H7 (cell line): Measurements from ENCODE around the gene ZSWIM3. TPM values are rescaled to one million over a fixed set of nuclear protein-coding genes. Genes with fewer than 3 reads are reported as not detected.

Experiments
- DNase-seq: peaks from one replicate; pipeline ENCODE4 v3.0.0; 2012
- H3K27me3 ChIP-seq: 2 replicates; pipeline ENCODE4 v1.6.0; 2011; ENCODE audit warnings: mild to moderate bottlenecking, low read length; ENCODE audit not compliant: control insufficient read depth, insufficient read depth
- H3K36me3 ChIP-seq: replicated peaks from 2 replicates; pipeline ENCODE4 v1.5.1; 2011; ENCODE audit warnings: low read length; ENCODE audit not compliant: control insufficient read depth, insufficient read depth
- H3K4me3 ChIP-seq: 2 replicates; pipeline ENCODE4 v1.5.1; 2011; ENCODE audit warnings: low read depth, mild to moderate bottlenecking, control low read depth, low read length, moderate library complexity; ENCODE audit not compliant: insufficient read depth
- total RNA-seq: library from RNA; depleted of rRNA; stranded (reverse); fragments of >200 nt; shearing (Covaris generic); gene quantifications from 2 replicates; pipeline ENCODE4 v1.2.3, GENCODE V29; 2014

Gene ZSWIM3
- total RNA-seq, 1 experiment from 2014 or later = 5.7 TPM

DNA sequence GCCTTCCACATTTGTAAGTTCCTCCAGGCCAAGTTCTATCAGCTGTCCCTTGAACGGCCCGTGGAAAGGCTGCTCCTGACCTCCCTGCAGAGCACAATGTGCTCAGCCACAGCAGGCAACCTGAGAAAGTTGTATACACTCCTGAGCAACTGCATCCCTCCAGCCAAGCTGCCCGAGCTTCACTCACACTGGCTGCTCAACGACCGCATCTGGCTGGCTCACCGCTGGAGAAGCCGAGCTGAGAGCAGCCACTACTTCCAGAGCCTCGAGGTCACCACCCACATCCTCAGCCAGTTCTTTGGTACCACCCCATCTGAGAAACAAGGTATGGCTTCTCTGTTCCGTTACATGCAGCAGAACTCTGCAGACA is 25.7 kb downstream of the ZSWIM3 start:
- DNase-seq = no peak

DNA sequence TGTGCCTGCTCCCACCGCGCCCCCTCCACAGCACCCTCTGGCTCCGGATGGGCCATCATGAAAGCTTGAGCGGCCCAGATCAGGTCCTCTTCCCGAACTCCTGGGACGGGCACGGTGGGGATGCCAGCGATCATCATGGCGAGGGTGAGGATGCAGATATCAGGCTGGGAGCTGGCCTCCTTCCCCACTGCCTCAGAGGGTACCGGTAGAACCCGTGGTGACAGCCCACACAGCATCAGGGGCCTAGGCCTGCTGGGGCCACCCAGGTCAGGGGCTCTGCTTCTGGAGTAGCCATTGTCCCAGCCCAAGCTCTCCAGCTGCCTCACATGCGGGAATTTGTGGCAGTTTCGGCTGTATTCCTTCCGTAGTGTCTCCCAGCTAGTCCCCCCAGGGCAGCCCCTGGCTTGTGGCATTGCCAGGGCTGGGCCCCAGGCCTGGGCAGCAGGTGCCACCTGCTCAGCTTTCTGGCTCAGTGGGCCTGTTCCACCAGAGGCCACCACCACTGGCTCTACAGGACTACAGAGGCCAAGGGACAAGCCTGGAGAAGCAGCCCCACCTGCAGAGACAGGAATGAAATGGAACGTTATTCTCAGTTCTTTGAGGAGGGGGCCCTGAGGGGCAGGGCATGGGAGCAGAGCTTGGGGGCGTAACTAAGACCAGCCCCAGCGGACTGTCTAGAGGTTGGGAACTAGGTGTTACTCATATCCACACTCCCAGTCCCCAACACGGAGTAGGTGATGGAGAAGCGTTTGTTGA is 29.4 kb downstream of the ZSWIM3 start:
- no peak for DNase-seq
- peaks cover 16% of the 10 kb centered on the region for H3K36me3 ChIP-seq
- no peak overlapping the region for H3K4me3 ChIP-seq
- H3K27me3 ChIP-seq = no peaks in the 10 kb centered on the region; the same call in 1 of the 2 replicates

More for the DNA sequence above, 25.7 kb downstream of the ZSWIM3 start:
- Histone ChIP-seq H3K36me3 (peaks cover 15% of the 10 kb centered on the region), H3K4me3 (no peak overlapping the region), H3K27me3 (no peaks in the 10 kb centered on the region)

DNA sequence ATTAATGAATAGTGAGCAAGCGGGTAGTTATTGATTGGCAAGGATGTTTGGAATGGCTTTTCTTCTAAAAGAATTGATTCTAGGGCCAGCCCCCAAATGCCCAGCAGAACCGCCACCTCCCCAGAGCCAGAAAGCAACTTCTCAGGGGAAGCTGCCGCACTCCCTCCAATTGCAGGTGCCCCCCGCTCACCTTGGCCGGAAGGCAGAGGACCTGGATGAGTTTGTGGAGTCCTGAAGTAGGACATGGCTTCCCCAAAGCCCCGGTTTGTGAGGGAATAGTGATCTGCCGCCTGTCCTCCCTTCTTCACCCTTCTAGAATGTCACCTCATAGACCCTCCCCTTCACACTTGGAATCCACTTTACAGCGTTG is 29.9 kb downstream of the ZSWIM3 start, which contains the start of gene SPATA25:
Gene SPATA25, minus strand, starts transcription at position 277 of the 370 bp plus-strand sequence. Its CDS starts 32 bp downstream, at position 245.
- H3K4me3 ChIP-seq = no peak within 1 kb of the TSS
- DNase-seq = no peak
- no peaks in the 10 kb centered on the region; the same call in 1 of the 2 replicates for H3K27me3 ChIP-seq
- H3K36me3 ChIP-seq = peaks cover 15% of the 10 kb centered on the region

DNA sequence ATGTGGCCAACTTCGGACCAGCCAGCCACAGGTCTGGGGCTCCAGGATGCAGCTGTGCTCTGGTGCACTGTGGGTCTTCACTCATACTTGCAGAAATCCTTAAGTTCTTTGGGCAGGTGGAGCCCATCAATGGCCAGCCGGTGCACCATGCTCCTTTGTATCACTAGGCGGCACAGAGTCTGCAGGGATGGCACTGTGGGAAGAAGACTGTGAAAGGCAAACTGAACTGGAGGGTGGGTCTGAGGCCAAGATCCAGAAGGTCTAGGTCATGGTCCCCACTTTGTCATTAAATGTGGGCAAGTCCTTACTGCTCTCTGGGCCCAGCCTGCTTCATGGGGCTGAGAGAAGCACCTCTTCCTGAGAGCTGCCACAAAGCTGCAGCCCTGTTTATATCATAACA is 31.3 kb downstream of the ZSWIM3 start:
- Histone ChIP-seq H3K4me3 (no peak overlapping the region), H3K36me3 (peaks cover 7% of the 10 kb centered on the region), H3K27me3 (no peaks in the 10 kb centered on the region; the same call in 1 of the 2 replicates)
- no peak for DNase-seq

DNA sequence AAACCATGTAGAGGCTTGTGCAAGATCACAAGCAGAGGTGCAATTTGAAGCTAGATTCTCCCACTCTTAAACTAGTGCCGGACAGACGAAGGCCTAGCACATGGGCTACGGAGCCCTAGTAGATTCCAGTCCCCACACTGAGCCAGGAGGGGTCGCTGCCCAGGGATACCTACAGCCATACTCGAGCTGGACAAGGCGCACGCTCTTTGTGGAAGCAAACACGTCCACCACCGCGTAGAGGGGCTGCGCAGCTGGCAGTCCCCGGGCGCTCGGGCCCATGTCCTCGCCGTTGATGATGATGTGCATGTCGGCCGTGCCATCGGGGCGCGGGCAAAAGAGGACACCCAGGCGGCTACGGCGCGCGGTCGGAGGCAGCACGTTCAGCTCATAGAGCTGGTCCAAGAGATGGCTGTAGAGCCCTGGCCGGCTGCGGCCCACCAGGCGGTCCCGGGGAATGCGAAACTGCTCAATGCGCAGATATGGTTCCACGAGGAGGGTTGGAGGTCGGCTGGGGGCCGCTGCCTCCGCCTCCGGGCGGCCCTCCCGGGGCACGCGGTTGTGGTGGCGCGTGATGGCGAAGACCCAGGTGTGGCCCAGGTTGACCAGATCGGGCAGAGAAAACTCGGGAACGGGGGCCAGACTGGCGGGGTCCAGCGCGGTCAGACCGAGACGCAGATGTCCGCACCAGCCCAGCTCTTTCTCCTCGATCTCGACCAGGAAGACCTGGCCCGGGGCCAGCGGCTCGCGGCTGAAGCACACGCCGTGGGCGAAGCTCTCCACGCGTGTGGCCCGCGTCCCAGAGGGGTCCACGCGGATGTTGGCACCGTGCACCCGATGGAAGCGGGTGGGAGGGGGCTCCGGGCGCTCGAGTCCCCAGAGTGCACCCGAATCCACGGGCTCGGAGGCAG is 32.9 kb downstream of the ZSWIM3 start:
- H3K4me3 ChIP-seq = peak overlapping the region; percentile 85
- H3K27me3 ChIP-seq = no peaks in the 10 kb centered on the region; the same call in 1 of the 2 replicates
- peaks cover 5% of the 10 kb centered on the region for H3K36me3 ChIP-seq
- peak; percentile 93 for DNase-seq

DNA sequence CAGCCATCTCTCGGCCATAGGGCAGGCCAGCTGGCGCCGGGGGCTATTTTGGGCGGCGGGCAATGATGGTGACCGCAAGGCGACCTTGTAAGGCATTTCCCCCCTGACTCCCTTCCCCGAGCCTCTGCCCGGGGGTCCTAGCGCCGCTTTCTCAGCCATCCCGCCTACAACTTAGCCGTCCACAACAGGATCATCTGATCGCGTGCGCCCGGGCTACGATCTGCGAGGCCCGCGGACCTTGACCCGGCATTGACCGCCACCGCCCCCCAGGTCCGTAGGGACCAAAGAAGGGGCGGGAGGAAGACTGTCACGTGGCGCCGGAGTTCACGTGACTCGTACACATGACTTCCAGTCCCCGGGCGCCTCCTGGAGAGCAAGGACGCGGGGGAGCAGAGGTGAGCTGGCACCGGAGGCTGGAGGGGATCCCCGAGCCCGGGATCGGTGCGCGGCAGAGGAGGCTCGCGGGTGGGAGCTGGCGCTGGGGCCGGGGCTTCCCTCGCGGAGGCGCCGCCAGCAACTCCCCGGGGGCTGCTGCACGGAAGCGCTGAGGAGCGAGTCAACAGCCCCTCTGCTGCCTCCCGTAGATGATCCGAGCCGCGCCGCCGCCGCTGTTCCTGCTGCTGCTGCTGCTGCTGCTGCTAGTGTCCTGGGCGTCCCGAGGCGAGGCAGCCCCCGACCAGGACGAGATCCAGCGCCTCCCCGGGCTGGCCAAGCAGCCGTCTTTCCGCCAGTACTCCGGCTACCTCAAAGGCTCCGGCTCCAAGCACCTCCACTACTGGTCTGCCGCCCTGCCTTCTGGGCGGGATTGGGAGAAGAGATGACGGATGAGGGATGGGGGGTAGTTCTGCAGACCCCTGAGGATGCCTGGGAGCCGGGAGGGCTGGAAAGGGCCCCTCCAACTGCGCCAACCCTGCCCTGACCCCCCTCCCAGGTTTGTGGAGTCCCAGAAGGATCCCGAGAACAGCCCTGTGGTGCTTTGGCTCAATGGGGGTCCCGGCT is 33.9 kb downstream of the ZSWIM3 start, which contains the start of the genes CTSA and NEURL2:
Gene CTSA, plus strand, starts transcription at position 351 of the 999 bp plus-strand sequence. Its CDS starts 234 bp downstream, at position 585.
Gene NEURL2, minus strand, starts transcription at position 224 of the 999 bp plus-strand sequence. Its CDS starts 217 bp downstream, at position 7.
- Histone ChIP-seq H3K4me3 (peak within 1 kb of the TSS; percentile 85), H3K36me3 (peaks cover 5% of the 10 kb centered on the region), H3K27me3 (no peaks in the 10 kb centered on the region; the same call in 1 of the 2 replicates)
- DNase-seq = peak; percentile 99

DNA sequence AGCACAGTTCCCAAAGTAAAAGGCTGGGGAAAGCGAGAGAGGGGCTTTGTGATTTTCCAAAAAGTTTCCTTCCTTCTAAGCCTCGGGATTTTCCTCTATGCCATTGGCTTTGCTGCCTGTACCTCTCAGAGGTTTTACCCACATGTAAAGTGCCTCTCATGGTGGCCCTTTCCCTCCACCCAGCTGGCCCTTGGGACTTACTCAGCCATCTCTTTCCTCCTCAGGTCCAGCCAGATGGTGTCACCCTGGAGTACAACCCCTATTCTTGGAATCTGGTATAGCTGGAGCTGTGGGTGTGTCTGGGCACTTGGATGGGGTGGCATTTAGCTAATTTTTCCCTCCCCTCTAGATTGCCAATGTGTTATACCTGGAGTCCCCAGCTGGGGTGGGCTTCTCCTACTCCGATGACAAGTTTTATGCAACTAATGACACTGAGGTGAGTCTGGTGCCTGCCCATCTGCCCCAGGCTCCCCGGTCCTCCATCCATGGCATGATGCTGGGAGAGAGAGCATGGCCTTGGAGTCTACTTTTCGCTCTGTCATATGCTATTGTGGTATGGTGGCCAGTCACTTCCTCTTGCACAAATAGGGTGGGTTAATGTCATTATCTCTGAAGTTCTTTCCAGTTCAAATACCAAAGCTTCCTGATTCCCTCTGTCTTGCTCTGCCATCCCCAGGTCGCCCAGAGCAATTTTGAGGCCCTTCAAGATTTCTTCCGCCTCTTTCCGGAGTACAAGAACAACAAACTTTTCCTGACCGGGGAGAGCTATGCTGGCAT is 34.8 kb downstream of the ZSWIM3 start:
- H3K27me3 ChIP-seq = no peaks in the 10 kb centered on the region; the same call in 1 of the 2 replicates
- peaks cover 9% of the 10 kb centered on the region for H3K36me3 ChIP-seq
- peak; percentile 70 for DNase-seq
- peak overlapping the region; percentile 85; the same call in 1 of the 2 replicates for H3K4me3 ChIP-seq

DNA sequence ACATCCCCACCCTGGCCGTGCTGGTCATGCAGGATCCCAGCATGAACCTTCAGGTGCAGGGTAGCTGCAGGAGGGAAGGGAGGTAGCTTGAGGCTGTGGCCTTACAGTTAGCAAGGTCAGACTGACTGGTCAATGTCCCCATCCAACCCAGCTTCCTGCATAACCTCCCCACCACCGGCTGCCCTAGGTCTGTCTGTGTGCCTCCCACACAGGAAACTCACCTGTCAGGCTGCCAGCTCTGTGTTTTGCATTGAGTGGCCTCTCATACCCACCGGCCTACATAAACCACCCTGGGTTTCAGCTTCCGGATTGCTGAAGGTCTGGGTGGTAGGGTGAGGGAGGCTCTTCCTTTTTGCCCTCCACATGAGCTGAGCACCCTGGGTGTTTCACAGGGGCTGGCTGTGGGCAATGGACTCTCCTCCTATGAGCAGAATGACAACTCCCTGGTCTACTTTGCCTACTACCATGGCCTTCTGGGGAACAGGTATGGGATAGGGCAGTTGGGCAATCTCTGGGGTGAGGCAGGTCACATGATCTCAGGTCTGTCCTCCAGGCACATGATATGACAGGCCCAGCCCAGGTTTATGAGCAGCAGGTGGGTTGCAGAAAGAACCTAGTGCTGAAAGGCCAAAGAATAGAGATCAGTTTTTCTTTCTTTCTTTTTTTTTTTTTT is 35.5 kb downstream of the ZSWIM3 start:
- peaks cover 11% of the 10 kb centered on the region for H3K36me3 ChIP-seq
- H3K27me3 ChIP-seq = no peaks in the 10 kb centered on the region; the same call in 1 of the 2 replicates
- DNase-seq = no peak
- H3K4me3 ChIP-seq = no peak overlapping the region

DNA sequence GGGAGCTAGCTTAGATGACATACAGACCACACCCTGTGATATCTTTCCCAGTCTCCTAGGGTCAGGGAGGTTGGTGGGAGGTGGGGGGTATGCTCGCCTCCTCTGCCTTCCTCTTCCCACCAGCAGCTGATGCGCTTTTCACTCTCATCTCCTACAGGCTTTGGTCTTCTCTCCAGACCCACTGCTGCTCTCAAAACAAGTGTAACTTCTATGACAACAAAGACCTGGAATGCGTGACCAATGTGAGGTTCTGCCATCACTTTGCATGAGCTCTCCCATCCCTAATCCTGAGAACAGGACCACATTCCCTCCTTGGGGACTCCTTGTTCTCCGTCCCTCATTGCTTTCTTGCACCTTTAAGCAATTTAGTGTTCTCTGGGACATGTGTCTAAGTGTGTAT is 36.4 kb downstream of the ZSWIM3 start:
- no peak overlapping the region for H3K4me3 ChIP-seq

DNA sequence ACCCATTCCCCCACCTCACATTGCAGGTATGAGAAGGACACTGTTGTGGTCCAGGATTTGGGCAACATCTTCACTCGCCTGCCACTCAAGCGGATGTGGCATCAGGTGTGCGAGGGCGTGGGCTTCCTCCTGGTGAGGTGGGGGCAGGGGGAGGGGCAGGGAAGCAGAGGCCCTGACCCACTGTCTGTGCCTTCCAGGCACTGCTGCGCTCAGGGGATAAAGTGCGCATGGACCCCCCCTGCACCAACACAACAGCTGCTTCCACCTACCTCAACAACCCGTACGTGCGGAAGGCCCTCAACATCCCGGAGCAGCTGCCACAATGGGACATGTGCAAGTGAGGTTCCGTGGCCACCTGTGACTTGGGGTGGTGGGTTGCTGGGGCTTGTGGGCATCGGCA is 37.4 kb downstream of the ZSWIM3 start:
- H3K4me3 ChIP-seq = no peak overlapping the region
- no peaks in the 10 kb centered on the region; the same call in 1 of the 2 replicates for H3K27me3 ChIP-seq
- no peak for DNase-seq
- H3K36me3 ChIP-seq = peaks cover 21% of the 10 kb centered on the region

More for the DNA sequence above, 36.4 kb downstream of the ZSWIM3 start:
- no peak for DNase-seq
- no peaks in the 10 kb centered on the region; the same call in 1 of the 2 replicates for H3K27me3 ChIP-seq
- peaks cover 16% of the 10 kb centered on the region for H3K36me3 ChIP-seq

DNA sequence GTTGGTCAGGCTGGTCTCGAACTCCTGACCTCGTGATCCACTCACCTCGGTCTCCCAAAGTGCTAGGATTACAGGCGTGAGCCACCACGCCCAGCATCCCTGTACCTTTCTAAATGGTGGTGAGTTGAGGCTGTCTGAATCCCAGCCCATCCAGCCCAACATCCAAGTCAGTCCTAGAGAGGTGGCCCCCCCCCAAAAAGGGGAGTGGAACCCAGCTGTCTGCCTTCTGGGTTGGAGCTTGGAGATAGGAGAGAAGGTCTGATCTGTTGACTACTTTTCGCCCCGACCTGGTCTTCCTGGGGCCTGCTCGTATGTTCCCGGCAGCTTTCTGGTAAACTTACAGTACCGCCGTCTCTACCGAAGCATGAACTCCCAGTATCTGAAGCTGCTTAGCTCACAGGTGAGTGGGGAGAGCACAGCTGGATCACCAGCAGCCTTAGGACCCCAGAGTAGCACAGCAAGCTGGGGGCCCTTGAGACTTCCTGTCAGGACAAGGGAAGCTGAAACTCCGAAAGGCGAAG is 39.3 kb downstream of the ZSWIM3 start:
- Histone ChIP-seq H3K36me3 (peaks cover 30% of the 10 kb centered on the region), H3K4me3 (no peak overlapping the region), H3K27me3 (no peaks in the 10 kb centered on the region)
- no peak for DNase-seq

DNA sequence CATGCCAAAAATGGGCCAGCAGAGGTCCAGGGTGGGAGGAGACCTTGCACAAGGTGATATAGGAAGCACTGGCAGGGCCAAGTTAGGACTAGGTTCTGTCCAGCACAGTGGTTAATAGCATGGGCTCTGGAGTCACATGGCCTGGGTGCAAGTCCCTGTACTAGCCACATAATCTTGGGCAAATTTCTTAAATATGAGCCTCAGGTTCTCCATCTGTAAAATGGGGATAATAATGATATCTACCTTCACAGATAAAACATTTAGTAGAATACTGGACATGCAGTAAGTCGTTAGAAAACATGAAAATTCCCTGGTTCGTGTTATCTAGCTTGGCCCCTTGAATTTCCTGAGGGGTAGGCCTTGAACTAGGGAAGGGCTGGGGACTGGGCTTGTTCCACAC is 39.9 kb downstream of the ZSWIM3 start:
- DNase-seq = no peak
- no peak overlapping the region for H3K4me3 ChIP-seq
- H3K27me3 ChIP-seq = no peaks in the 10 kb centered on the region
- H3K36me3 ChIP-seq = peaks cover 34% of the 10 kb centered on the region
